ENCODE measurements around the gene SCRT2.

- TF ChIP-seq CBFB (CRISPR knock-in tag; IDR thresholded peaks at IDR 0.05) (no peak), ZNF324 (CRISPR knock-in tag; IDR thresholded peaks at IDR 0.05) (no peak)
Measured at GRCh38 chr20:721876-722275, 46.3 kb upstream of the SCRT2 start.

Data from K562 (cell line).